ENCODE measurements around the gene APOL6.

GRCh38 chr22:35611891-35612576, 36.2 kb upstream of the APOL6 start:
- TF ChIP-seq MATR3 (CRISPR knock-in tag; IDR thresholded peaks at IDR 0.05) (no peak), POLR2A (IDR thresholded peaks at IDR 0.05; ENCODE audit: insufficient read depth in 1 of 2, low read depth in 2 of 2, low read length in 2 of 2) (no peak), ZNF337 (CRISPR knock-in tag; IDR thresholded peaks at IDR 0.05; ENCODE audit: borderline replicate concordance, low read depth) (no peak), ZNF18 (CRISPR knock-in tag; IDR thresholded peaks at IDR 0.05; ENCODE audit: insufficient replicate concordance) (no peak), ZNF256 (CRISPR knock-in tag; conservative IDR thresholded peaks at IDR 0.05) (no peak), NFIB (CRISPR knock-in tag; IDR thresholded peaks at IDR 0.05; ENCODE audit: borderline replicate concordance) (no peak), JDP2 (CRISPR knock-in tag; IDR thresholded peaks at IDR 0.05; ENCODE audit: borderline replicate concordance) (no peak)
- TF ChIP-seq, protein P1, sequence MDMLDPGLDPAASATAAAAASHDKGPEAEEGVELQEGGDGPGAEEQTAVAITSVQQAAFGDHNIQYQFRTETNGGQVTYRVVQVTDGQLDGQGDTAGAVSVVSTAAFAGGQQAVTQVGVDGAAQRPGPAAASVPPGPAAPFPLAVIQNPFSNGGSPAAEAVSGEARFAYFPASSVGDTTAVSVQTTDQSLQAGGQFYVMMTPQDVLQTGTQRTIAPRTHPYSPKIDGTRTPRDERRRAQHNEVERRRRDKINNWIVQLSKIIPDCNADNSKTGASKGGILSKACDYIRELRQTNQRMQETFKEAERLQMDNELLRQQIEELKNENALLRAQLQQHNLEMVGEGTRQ (IDR thresholded peaks at IDR 0.05; ENCODE audit: low read depth, low read length) = no peak
- TF ChIP-seq, protein P1 (CRISPR knock-in tag; IDR thresholded peaks at IDR 0.05; ENCODE audit: borderline replicate concordance) = no peak
